GM11168 (cell line): ENCODE data around the gene AHDC1.
"Not testable (repeated sequence)": the region's sequence is repeated elsewhere in the genome, so short reads cannot be mapped to it uniquely, and the experiment has no call there.

ENCODE experiments used
- in situ Hi-C: fragments of 300-500 bp; cut with MboI; formaldehyde crosslinking; loops from one replicate; pipeline ENCODE4 v1.12.0; 2022; ENCODE audit warnings: low sequenced_read_pairs; ENCODE audit not compliant: unreplicated experiment

Gene AHDC1

DNA sequence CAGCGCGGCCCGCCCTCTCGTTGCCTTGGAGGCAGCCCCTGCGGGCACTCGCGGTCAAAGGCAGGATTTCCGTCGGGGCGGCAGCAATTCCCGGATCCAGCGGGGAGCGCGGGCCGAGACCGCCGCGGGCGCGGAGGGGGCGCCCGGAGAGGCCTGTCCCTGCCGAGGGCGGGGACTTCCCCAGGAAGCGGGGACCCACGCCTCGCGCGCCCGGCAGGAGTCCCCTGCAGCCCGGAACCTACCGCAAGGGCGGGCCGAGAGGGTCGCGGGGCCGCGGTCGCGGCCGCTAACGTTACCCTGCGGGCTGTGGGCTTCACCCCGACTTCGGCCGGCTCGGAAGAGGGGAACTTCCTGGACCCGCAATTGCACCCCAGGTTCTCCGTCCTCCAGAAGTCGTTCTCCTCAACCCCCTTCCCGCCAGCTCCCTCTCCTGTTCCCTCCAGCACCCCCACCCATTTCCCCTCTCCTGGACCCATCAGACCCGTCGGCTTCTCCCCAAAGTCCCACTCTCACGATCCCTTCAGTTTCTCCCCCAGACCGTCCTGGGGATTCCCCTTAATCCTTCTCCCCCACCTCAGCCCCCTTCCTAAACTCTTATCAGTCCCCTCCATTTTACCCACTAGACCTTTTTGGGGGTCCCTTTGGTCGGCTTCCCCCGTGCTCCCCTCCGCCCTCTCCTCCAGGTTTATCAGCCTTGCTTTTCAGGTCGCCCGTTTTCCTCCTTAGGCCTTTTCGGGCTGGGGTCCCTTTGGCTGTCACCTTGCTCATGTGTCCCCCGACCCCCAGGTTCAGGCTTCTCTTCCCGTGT is 30.4 kb upstream of the AHDC1 start:
- in situ Hi-C loops: no loop called here

DNA sequence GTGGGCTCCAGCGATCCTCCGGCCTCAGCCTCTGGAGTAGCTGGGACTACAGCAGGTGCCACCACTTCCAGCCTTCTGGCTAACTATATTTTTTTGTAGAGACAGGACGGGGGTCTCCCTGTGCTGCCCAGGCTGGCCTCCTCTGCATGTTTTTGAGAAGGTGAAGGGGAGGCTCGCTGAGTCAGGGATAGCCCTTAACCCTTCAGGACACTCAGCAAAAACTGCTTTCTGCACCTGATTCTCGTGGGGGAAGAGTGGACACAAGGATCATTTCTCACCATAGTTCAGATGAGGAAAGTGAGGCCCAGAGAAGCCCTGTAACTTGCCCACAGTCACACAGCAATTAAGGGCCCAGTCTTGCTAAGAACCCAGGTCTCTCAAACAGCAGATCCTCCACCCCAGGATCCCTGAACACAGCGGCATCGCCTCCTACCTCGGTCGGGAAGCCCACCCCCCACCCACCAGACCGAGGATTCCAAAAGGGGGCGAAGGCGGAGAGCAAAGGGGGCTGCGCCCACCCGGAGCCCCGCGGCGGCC is 29.8 kb upstream of the AHDC1 start:
- in situ Hi-C loops: no loop called here

DNA sequence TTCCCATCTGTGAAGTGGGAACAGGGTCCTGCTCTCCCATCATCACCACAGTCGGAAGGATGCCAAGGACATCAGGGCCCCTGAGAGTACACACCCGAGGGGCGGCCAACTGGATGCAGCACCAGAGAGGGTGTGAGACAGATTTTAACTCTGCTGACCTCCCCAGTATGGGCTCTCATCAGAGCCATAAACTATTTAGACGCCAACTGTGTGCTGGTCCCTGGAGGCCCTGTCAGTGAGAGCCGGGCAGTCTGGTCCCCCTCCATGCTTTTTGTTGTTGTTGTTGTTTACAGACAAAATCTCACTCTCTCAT is 29.3 kb upstream of the AHDC1 start:
- in situ Hi-C loops: no loop called here

DNA sequence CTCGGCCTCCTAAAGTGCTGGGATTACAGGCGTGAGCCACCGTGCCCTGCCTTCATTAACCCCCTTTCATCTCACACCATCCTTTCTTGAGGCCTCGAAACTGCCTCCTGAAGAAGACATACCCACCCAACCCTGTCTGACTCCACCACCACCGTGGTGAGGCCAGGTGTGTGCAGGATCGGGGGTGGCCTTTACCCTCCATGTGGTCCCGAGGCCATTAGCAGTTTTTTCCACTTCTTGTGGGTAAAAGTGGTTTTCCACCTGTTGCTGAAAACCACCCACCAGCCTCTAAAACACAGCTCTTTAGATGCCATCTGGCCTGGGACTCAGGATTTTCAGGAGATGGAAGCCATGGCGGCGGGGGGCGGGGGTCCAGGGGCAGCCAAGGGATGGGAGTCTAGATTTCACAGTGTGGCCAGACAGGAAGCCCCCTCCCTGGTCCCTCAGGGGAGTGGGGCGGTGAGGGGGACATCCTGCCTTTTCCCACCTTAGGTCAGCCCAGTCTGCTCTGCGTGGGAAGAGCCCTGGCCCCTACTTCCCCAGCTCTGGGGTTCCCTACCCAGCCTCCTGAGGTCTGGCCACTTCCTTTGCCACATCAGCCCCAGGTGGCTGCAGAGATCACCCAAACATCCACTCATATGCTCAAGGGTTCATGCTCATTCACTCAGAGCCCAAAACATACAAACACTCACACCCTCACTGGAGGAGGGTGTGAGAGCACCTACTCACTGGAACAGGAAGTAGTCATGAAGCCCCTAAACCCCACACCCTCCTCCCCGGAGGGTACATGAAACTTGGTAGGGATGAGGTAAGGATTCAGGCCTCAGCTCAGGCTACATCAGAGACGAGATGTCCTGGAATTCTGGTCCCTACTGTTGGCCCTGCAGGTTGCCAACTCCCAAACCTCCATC is 28.7 kb upstream of the AHDC1 start:
- in situ Hi-C loops: no loop called here

DNA sequence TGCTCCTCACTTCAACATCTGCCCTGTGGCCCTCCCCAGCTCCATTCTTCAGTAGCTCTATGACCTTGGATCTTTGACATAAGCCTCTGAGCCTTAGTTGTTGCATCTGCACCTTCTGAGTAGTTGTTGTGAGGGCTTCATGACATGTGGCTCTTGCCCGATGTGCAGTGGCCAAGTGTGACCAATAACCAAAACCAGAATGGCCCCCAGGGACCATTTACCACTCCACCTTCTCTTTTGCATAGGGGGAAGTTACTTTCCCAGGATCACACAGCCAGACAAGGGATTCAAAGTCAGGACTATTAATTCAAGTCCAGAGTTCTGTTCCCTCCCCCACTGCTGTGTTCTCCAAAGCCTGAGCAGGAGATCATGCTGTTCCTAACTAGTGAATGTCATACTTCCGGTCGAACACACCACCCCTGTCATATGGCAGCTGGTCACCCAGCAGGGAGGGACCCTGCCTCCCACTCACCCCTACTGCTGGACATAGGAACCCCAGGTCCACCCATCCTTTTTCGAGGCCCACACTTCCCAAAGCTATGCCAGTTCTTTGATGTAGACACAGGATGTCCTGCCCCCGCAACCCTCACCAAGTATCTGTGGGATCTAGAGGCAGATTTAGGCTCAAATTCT is 27.0 kb upstream of the AHDC1 start:
- in situ Hi-C loops: no loop called here

DNA sequence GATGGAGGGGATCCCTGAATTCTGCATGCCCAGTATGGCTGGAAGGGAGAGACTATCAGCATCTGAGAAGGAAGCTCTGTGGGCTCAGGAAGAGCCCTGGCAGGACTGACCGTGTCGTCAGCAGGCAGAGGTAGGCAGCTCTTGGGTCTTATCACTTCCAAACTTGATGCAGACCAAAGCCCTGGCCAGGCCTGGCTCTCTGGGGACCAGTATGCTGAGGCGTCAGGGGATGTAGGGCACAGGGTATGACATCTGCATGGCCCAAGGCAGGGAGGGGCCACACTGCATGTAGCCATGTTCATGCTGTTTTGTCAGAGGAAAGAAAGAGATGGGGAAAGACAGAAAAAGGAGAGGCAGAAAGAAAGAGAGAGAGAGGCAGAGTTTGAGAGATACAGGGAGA is 24.8 kb upstream of the AHDC1 start:
- in situ Hi-C loops: no loop called here

DNA sequence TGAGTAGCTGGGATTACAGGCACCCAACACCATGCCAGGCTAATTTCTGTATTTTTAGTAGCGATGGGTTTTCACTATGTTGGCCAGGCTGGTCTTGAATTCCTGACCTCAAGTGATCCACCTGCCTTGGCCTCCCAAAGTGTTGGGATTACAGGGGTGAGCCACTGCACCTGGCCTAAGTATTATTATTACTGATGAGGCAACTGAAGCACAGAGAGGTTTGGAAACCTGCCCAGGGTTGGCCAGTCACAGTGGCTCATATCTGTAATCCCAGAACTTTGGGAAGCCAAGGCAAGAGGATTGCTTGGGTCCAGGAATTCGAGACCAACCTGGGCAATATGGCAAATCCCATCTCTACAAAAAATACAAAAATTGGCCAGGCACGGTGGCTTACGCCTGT is 23.8 kb upstream of the AHDC1 start:
- in situ Hi-C loops: not testable (repeated sequence)

DNA sequence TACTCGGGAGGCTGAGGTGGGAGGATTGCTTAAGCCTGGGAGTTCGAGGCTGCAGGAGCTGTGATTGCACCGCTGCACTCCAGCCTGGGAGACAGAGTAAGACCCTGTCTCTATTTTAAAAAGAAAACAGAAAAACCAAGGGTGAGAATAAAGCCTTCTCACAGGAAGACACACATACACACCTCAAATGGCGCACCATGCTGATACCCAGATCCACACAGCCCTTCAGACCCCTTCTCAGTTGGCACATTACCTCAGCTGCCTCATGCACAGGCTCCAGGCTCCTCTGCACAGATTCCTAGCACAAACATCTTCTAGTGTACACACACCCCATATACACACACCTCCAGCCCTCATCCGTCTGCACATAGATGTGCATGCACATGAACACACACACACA is 23.1 kb upstream of the AHDC1 start:
- in situ Hi-C loops: no loop called here

DNA sequence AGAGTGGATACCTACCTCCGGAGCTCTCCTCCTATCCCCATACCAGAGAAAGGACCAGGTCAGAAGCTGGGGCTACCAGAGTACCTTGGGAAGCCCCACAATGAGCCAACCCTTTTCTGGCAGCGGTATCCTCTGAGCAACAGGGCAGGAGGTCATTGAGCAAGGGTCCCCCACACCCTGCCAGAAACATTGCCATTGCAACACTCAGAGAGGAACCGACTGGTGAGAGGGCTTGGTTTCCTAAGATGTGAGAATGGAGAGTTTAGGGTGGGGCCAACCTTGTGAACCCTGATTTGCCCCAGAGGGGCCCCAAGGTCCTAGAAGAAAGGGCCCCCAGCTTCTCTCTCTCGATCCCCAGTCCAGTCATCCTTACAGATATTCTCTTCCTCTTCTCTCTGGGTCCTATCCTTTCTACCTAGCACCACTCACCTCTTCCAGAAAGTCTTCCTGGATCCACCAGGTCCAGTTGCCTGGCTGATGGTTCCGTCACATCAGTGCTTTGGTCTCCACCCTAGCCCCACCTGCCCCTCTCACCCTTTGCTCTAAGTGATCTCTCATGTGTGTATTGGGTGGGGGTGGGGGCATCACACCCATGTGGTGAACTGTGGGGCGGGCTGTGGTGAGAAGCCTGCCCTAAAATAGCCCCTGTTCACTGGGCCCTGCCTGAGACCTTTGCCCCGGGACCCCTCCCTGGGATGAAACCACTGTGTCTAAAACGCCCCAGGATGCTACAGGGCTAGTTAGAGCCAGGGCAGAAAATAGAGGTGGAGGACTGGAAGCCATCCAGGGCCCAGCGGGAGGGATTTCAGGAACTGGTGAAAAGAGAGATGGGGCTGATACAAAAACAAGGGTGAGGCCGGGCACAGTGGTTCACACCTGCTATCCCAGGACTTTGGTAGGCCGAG is 22.3 kb upstream of the AHDC1 start:
- in situ Hi-C loops: no loop called here

DNA sequence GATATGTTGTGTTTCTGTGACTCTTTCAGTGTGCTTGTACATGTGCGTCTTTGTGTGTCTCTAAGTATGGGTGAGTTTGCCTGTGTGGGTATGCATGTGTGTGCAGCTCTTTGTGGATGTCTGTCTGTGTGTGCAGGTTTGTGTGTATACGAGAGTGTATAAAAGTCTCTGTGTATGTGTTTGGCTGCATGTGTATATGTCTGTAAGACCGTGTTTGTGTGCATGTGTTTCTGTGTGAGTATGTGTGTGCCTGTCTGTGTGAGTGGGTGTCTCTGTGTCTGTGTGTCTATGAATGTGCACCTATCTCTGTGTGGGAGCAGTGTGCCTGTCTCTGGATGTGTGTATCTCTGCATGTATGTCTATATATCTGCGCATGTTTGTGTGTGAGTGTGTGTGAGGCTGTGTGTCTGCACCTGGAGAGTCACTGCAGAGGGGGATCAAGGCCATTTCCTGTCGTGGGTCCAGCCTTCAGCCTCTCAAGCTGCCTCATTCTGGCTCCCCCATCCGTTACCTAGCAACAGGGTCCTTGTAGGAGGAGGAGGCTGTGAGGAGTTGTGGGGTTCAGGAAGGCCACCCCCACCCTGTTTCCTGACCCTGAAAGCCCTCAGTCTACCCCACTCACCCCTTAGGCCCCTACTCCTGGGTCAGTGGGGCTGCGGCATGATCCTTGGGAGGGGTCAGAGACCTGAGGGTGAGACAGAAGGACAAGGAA is 20.7 kb upstream of the AHDC1 start:
- in situ Hi-C loops: no loop called here

DNA sequence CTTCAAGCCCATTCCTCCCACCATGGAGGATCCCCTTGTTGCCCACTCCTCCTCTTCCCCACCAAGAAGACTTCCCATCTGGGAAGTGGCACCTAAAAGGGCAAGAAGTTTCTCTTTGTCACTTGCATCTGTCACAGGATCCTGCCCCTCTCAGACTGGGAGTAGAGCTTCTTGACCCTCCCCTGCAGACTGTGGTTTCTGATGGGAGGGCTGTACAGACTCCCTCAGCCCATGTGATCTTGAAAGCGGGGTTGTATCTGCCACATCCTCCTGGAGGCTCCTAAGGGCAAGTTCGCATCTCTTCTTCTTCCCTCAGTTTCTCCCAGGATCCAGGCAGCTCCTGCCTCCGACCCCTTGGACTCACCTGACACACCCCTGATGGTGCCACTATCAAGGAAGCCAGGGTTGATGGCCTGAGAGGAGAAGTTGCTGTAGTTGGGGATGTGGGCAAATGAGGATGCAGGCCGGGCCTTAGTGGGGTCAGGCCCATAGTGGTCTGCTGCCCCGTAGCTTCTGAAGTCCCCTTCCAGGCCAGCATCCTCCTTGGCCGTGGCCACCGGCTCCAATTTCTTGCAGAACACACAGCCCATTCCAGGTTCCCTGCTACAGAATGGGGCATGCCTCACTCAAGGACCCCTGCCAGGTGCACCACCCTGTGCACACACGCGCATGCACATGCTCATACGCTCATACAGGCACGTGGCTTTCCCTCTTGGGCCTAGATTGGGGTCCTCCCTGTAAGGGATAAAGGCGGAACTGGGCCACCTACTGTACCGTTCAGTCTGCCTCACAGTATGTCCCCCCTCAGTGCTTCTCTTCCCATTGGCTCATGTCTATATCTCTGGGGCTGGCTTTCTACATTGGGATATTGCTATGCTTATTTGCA is 19.6 kb upstream of the AHDC1 start:
- in situ Hi-C loops: no loop called here

DNA sequence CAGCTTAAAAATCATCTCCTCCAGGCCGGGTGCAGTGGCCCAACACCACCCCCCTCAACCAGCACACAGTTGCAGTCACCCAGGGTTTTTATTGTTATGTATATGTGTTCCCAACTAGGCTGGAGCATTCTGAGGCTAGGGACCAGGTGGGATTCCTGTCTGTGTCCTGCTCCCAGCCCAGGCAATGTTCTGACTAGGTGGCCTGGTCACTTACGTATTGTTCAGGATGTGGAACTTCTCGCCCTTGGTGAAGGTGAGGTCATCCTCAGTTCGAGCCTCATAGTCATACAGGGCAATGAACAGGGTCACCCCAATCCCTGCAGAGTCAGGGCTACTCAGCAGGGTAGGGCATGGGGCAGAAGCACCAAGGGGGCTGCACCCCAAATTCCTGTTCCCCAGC is 18.9 kb upstream of the AHDC1 start:
- in situ Hi-C loops: no loop called here

DNA sequence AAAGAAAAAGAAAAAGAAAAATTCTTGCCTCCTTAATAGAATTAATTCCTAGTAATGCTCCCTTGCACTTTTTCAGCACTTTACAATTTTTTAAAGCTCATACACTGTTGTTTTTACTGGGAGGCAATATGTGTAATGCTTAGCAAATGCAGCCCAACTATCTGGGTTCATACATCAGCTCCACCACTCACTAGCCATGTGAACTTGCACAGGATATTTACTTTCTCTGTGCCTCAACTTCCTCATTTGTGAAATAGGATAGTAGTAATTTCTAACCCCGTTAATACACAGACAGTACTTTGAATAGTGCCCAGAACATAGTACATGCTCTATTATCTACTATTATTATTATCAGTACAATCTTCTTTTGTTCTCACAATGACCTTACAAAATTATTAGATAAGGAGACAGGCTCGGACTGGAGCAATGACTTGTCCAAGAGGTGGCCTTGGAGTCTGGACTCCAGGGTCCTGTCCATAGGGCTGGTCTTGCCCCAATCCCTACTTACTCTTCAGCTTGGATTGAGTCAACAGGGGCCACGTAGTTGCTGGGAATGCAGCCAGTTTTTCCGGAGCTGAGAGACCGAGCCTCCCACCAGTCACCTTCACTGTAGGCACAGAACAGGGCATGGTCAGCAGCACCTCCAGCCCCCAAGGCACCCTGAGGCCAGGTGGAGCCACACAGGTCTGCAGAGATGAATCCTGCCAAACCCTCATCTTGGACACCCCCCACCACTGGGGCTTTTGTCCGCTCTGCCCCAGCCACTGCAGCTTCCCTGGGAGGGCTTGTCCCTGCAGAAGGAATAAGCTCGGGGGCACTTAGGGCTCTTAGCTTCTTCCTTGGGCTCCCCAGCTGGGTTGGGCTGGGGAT is 17.3 kb upstream of the AHDC1 start:
- in situ Hi-C loops: no loop called here

DNA sequence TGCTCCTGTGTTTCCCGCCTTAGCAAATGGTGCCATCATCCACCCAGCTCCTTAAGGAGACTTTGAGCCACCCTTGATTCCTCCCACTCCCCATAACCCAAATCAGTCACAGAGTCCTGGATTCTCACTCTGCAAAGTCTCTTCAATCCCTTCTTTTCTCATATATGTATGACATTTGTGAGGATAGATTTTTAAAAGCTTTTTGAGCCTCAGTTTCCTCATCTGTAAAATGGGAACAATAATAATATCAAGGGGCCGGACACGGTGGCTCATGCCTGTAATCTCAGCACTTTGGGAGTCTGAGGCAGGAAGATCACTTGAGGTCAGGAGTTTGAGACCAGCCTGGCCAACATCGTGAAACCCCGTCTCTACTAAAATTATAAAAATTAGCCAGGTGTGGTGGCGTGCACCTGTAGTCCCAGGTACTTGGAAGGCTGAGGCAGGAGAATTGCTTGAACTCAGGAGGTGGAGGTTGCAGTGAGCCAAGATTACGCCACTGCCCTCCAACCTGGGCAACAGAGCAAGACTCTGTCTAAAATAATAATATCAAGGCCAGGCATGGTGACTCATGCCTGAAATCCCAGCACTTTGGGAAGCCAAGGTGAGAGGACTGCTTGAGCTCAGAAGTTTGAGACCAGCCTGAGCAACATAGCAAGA is 16.0 kb upstream of the AHDC1 start:
- in situ Hi-C loops: not testable (repeated sequence)

DNA sequence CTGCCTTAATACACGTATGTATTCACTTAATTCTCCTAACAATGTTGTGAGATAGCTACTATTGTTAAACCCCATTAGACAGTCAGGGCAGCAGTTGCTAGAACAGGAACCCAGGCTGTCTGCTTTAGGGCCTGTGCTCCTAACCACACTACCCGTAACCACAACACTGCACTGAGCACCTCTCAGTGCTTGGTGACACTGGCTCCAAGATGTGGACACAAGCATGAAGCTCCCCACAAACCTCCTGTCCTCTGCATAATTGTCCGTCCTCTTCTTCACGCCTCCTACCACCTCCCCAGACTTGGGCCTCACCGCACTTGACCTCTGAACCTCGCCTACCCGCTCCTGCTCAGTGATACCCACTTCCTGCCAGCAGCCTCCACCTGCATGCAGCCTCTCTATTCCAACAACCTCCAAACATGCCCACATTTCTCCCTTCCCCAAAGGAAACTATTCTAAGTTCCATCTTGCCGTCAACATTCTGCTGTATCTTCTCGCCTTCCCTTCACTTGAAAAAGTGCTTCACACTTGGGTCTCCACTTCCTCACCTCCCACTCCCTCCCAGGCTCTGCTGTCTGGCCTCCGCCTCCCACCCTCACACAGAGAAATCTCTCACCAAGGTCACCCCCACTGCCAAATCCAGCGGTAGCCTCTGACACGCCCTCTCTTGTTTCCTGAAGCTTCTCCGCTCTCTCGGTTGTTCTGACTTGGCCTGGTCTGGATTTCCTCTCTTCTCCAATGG is 14.6 kb upstream of the AHDC1 start:
- in situ Hi-C loops: no loop called here

DNA sequence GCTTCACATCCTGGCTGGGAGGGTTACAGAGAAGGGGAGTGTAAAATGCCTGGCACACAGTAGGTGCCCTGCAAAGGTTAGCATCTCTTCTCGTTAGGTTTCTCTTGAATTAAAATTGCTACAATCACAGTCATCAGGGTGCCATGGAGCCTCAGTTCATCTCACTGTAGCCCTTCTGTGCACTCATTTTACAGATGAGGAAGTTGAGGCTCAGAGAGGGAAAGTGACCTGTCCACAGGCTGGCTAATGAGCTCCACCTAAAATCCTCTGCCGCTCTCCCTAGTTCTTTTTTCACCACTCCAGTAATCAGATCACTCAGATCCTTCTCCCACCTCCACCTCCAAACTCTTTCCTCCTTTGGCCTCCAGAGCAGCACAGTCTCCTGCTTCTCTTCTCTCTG is 13.5 kb upstream of the AHDC1 start:
- in situ Hi-C loops: no loop called here
